IMR-90 (cell line): ENCODE data around the gene KDM1A. TPM values are rescaled to one million over a fixed set of nuclear protein-coding genes. Genes with fewer than 3 reads are reported as not detected.

Experiments used
- ATAC-seq: fragments of 200-7000 bp; cut with Tn5 transposase; 2 replicates; pipeline ENCODE4 v1.9.1; 2020; ENCODE audit warnings: low read depth, mild to moderate bottlenecking, moderate library complexity
- BruUV-seq: library from RNA; stranded (reverse); fragments of 400-500 nt; replicated peaks from 2 replicates; lab custom pipeline; 2021; lab: Mats Ljungman, UMichigan
- CTCF ChIA-PET: fragments of 300-600 bp; formaldehyde crosslinking; extraction: SDS; loops from one replicate; lab custom pipeline; 2021; ENCODE audit warnings: antibody characterized with exemption; lab: Yijun Ruan, JAX
- POLR2A ChIA-PET: fragments of 300-600 bp; sonication (Branson Sonifier 250); formaldehyde crosslinking; loops from one replicate; lab custom pipeline; 2022; ENCODE audit warnings: antibody characterized with exemption; ENCODE audit not compliant: unreplicated experiment; lab: Charles Lee
- DNase-seq: peaks from one replicate; pipeline ENCODE4 v3.0.0; 2013
- H2AFZ ChIP-seq: replicated peaks from 2 replicates; pipeline ENCODE3; 2013; ENCODE audit warnings: low read length, mild to moderate bottlenecking; ENCODE audit not compliant: poor library complexity
- H2AK5ac ChIP-seq: 2 replicates; pipeline ENCODE4 v1.6.1; 2013; ENCODE audit warnings: low read depth, low read length, inconsistent platforms
- H2AK9ac ChIP-seq: replicated peaks from 2 replicates; pipeline ENCODE3; 2013; ENCODE audit warnings: mild to moderate bottlenecking, low read depth, low read length, moderate library complexity; ENCODE audit not compliant: poor library complexity
- H2BK120ac ChIP-seq: 2 replicates; pipeline ENCODE4 v1.6.1; 2013; ENCODE audit warnings: low read depth, low read length, inconsistent platforms
- H2BK15ac ChIP-seq: 3 replicates; pipeline ENCODE4 v1.6.1; 2013; ENCODE audit warnings: low read depth, low read length, inconsistent platforms
- H2BK20ac ChIP-seq: 2 replicates; pipeline ENCODE4 v1.6.1; 2013; ENCODE audit warnings: low read depth, mild to moderate bottlenecking, inconsistent platforms, low read length, moderate library complexity
- H2BK5ac ChIP-seq: 2 replicates; pipeline ENCODE4 v1.6.1; 2013; ENCODE audit warnings: mild to moderate bottlenecking, low read depth, low read length, inconsistent platforms; ENCODE audit not compliant: poor library complexity, severe bottlenecking
- H3K14ac ChIP-seq: replicated peaks from 2 replicates; pipeline ENCODE4 v1.6.1; 2013; ENCODE audit warnings: low read depth, low read length, inconsistent platforms
- H3K18ac ChIP-seq: 2 replicates; pipeline ENCODE4 v1.6.1; 2013; ENCODE audit warnings: low read depth, low read length, control low read depth
- H3K23ac ChIP-seq: 2 replicates; pipeline ENCODE4 v1.6.1; 2013; ENCODE audit warnings: low read depth, low read length, inconsistent platforms
- H3K27ac ChIP-seq: 2 replicates; pipeline ENCODE4 v1.5.1; 2013; ENCODE audit warnings: mild to moderate bottlenecking, control low read depth, low read length; ENCODE audit not compliant: insufficient read depth
- H3K27me3 ChIP-seq: 2 replicates; pipeline ENCODE4 v1.6.1; 2013; ENCODE audit warnings: low read length; ENCODE audit not compliant: control insufficient read depth, insufficient read depth
- H3K36me3 ChIP-seq: 2 replicates; pipeline ENCODE4 v1.6.1; 2013; ENCODE audit warnings: low read length, mixed read lengths; ENCODE audit not compliant: control insufficient read depth, insufficient read depth
- H3K4ac ChIP-seq: 2 replicates; pipeline ENCODE4 v1.6.1; 2013; ENCODE audit warnings: low read depth, low read length, inconsistent platforms
- H3K4me1 ChIP-seq: 2 replicates; pipeline ENCODE4 v1.6.1; 2013; ENCODE audit warnings: low read length, mixed read lengths; ENCODE audit not compliant: control insufficient read depth, insufficient read depth
- H3K4me2 ChIP-seq: 2 replicates; pipeline ENCODE4 v1.6.1; 2013; ENCODE audit warnings: low read depth, mild to moderate bottlenecking, control low read depth, low read length, moderate library complexity
- H3K4me3 ChIP-seq: 2 replicates; pipeline ENCODE4 v1.5.1; 2013; ENCODE audit warnings: low read depth, mild to moderate bottlenecking, control low read depth, low read length, moderate library complexity; ENCODE audit not compliant: insufficient read depth
- H3K56ac ChIP-seq: 2 replicates; pipeline ENCODE4 v1.6.1; 2013; ENCODE audit warnings: low read length, inconsistent platforms; ENCODE audit not compliant: insufficient read depth; ENCODE audit errors: extremely low read depth
- H3K79me1 ChIP-seq, 2 experiments: 2 replicates each; pipeline ENCODE4 v1.6.1; 2013; ENCODE audit warnings: low read length in 2 of 2, inconsistent platforms in 1 of 2, low read depth in 1 of 2
- H3K9ac ChIP-seq: 2 replicates; pipeline ENCODE4 v1.6.1; 2013; ENCODE audit warnings: low read depth, low read length, control low read depth
- H3K9me1 ChIP-seq: 2 replicates; pipeline ENCODE4 v1.6.1; 2013; ENCODE audit warnings: low read length, inconsistent platforms; ENCODE audit not compliant: insufficient read depth
- H3K9me3 ChIP-seq: 2 replicates; pipeline ENCODE4 v1.6.1; 2013; ENCODE audit warnings: low read length; ENCODE audit not compliant: control insufficient read depth, insufficient read depth
- H4K20me1 ChIP-seq: 2 replicates; pipeline ENCODE4 v1.6.1; 2013; ENCODE audit warnings: low read length, inconsistent platforms; ENCODE audit not compliant: insufficient read depth
- H4K5ac ChIP-seq: 2 replicates; pipeline ENCODE4 v1.6.1; 2013; ENCODE audit warnings: mild to moderate bottlenecking, low read depth, low read length, control low read depth
- H4K8ac ChIP-seq, 2 experiments: 2 replicates each; pipeline ENCODE4 v1.6.1; 2013; ENCODE audit warnings: low read depth in 2 of 2, low read length in 2 of 2, control low read depth in 1 of 2, inconsistent platforms in 1 of 2
- H4K91ac ChIP-seq: 2 replicates; pipeline ENCODE4 v1.6.1; 2013; ENCODE audit warnings: low read depth, low read length, inconsistent platforms; ENCODE audit not compliant: insufficient read depth
- BHLHE40 ChIP-seq: fragments of 150-350 bp; IDR thresholded peaks from 2 replicates; pipeline ENCODE4 v1.6.1; 2016; ENCODE audit warnings: mild to moderate bottlenecking, low read depth, low read length
- CEBPB ChIP-seq: IDR thresholded peaks from 2 replicates; pipeline ENCODE4 v1.6.1; 2012; ENCODE audit warnings: low read depth, low read length, improper control_type of control experiment
- CHD1 ChIP-seq: IDR thresholded peaks from 2 replicates; pipeline ENCODE4 v1.6.1; 2012; ENCODE audit warnings: low read depth, low read length, improper control_type of control experiment
- CTCF ChIP-seq: conservative IDR thresholded peaks from 2 replicates; pipeline ENCODE4 v1.5.1; 2012; ENCODE audit warnings: mild to moderate bottlenecking, low read depth, low read length, improper control_type of control experiment
- ELK1 ChIP-seq: fragments of 150-350 bp; IDR thresholded peaks from 2 replicates; pipeline ENCODE4 v1.6.1; 2016; ENCODE audit warnings: low read depth, mild to moderate bottlenecking, low read length, moderate library complexity, borderline replicate concordance
- FOS ChIP-seq: fragments of 150-350 bp; IDR thresholded peaks from 2 replicates; pipeline ENCODE4 v1.6.1; 2016; ENCODE audit warnings: low read depth, low read length
- MXI1 ChIP-seq: IDR thresholded peaks from 2 replicates; pipeline ENCODE4 v1.6.1; 2012; ENCODE audit warnings: low read depth, mild to moderate bottlenecking, low read length, moderate library complexity, borderline replicate concordance
- RCOR1 ChIP-seq: IDR thresholded peaks from 2 replicates; pipeline ENCODE4 v1.6.1; 2012; ENCODE audit warnings: mild to moderate bottlenecking, low read length, improper control_type of control experiment; ENCODE audit not compliant: insufficient replicate concordance
- RFX5 ChIP-seq: IDR thresholded peaks from 2 replicates; pipeline ENCODE4 v1.8.0; 2012; ENCODE audit warnings: low read depth, mild to moderate bottlenecking, low read length, moderate library complexity
- SMC3 ChIP-seq: fragments of 150-350 bp; IDR thresholded peaks from 2 replicates; pipeline ENCODE4 v1.6.1; 2016; ENCODE audit warnings: low read depth, mild to moderate bottlenecking, antibody characterized with exemption, low read length, moderate library complexity
- WGBS, 2 experiments: methylation state at CpG; one replicate each; pipeline versions ENCODE4 v1.1.5 to v1.1.7; 2013; ENCODE audit warnings: missing lambda C conversion rate in 2 of 2; ENCODE audit not compliant: insufficient read length in 1 of 2; ENCODE audit errors: extremely low coverage in 2 of 2; 5-methylcytosine and 5-hydroxymethylcytosine counted together
- dilution Hi-C: fragments of 300-500 bp; cut with HindIII; formaldehyde crosslinking; loops from one replicate; pipeline ENCODE4 v1.14.3; 2018; ENCODE audit warnings: low sequenced_read_pairs; ENCODE audit not compliant: unreplicated experiment
- in situ Hi-C: fragments of 300-500 bp; cut with MboI; formaldehyde crosslinking; loops from 3 replicates; pipeline ENCODE4 v1.14.3; 2019; ENCODE audit warnings: low sequenced_read_pairs, inconsistent platforms, mixed read lengths
- intact Hi-C: fragments of 100-400 bp; cut with micrococcal nuclease; formaldehyde crosslinking; loops from 2 replicates; pipeline ENCODE4 v1.10.0; 2022
- polyA plus RNA-seq, 3 experiments: library from polyadenylated mRNA; depleted of rRNA; stranded (reverse); fragments of >200 nt; gene quantifications; 2 replicates each; pipeline ENCODE4 v1.2.3, GENCODE V29; 2012; ENCODE audit warnings: low replicate concordance in 1 of 3
- total RNA-seq: library from RNA; depleted of rRNA; stranded (reverse); fragments of >200 nt; gene quantifications from 2 replicates; pipeline ENCODE4 v1.2.3, GENCODE V29; 2012

The KDM1A gene
- total and polyA plus RNA-seq, 2 of the 4 experiments (the other 2 are of a cell fraction): 58.7 to 104 TPM

- H4K8ac ChIP-seq: peak overlapping the region in 1 of 2 experiments; percentile 69; a peak in 2 of 4 replicates
- DNase-seq (peak; percentile 63), ATAC-seq (no peak)
- H2AK9ac ChIP-seq: no peak overlapping the region
- H2BK5ac ChIP-seq: peak overlapping the region; percentile 59
- H3K9me1 ChIP-seq: peaks cover 8% of the 10 kb centered on the region; the same call in 1 of the 2 replicates
- peak overlapping the region; percentile 74 for H3K14ac ChIP-seq
- no peak overlapping the region for H4K5ac ChIP-seq
- H3K56ac ChIP-seq: no peak overlapping the region
- peaks cover 14% of the 10 kb centered on the region for H3K36me3 ChIP-seq
- H3K4me1 ChIP-seq: peaks cover 17% of the 10 kb centered on the region
- H4K20me1 ChIP-seq: peaks cover 54% of the 10 kb centered on the region
- H3K9ac ChIP-seq: no peak overlapping the region
- peak overlapping the region; percentile 59; the same call in 1 of the 2 replicates for H2BK120ac ChIP-seq
- H2BK20ac ChIP-seq: 0 out of 2 replicates have a peak overlapping the region, but pooled peaks have one; percentile 35
- no peak overlapping the region for H3K23ac ChIP-seq
- WGBS, 2 experiments: no CpG with 5 or more reads among the region's 10 CpGs
- TF ChIP-seq CEBPB: no peak
- TF ChIP-seq MXI1: no peak
- no peak for TF ChIP-seq BHLHE40
- TF ChIP-seq CHD1: no peak
- TF ChIP-seq RFX5: no peak
- TF ChIP-seq RCOR1: no peak
- TF ChIP-seq FOS: no peak
- no peak for TF ChIP-seq CTCF
- no peak for TF ChIP-seq ELK1
- TF ChIP-seq SMC3: no peak
- in situ Hi-C loops (no loop called here), intact Hi-C loops (loop anchor here (5.0 kb wide), 1 partner anchor 169 kb away; no protein-coding TSS in a partner anchor), dilution Hi-C loops (no loop called here)
- peaks cover 11 to 77% of the 10 kb centered on the region in 2 experiments; a peak in 3 of 4 replicates for H3K79me1 ChIP-seq
- H2AK5ac ChIP-seq: peak overlapping the region; percentile 27; the same call in 1 of the 2 replicates
- no peaks in the 10 kb centered on the region for H3K27me3 ChIP-seq
- H3K4ac ChIP-seq: peak overlapping the region; percentile 29
- peak overlapping the region; percentile 49 for H3K4me2 ChIP-seq
- peak overlapping the region; percentile 20 for H3K27ac ChIP-seq
- ChIA-PET CTCF (interaction anchor here (1.6 kb wide), 1 partner anchor 81 kb away, joined by 8 read pairs; no protein-coding TSS in a partner anchor), POLR2A (interaction anchor here (0.6 kb wide), 1 partner anchor 16 kb away, joined by 3 read pairs; no protein-coding TSS in a partner anchor)
- BruUV-seq: no TSS peak
- no peaks in the 10 kb centered on the region for H3K9me3 ChIP-seq
- no peak overlapping the region for H2AFZ ChIP-seq
- H4K91ac ChIP-seq: peak overlapping the region; percentile 7
- H2BK15ac ChIP-seq: peak overlapping the region; percentile 41; the same call in 2 of the 3 replicates
- no peak overlapping the region for H3K4me3 ChIP-seq
- peak overlapping the region; percentile 33; the same call in 1 of the 2 replicates for H3K18ac ChIP-seq
Measured at GRCh38 chr1:23103001-23103889, 84.0 kb downstream of the KDM1A start.
